Measurements from ENCODE around the gene MFSD2A. TPM values are rescaled to one million over a fixed set of nuclear protein-coding genes. Genes with fewer than 3 reads are reported as not detected.

Gene MFSD2A
- total RNA-seq, 1 experiment from 2014 or later: 19.9 TPM

GRCh38 chr1:39947260-39947659 lies 7.7 kb upstream of the MFSD2A start:
- Histone ChIP-seq H3K4me1 (ENCODE audit: insufficient read depth, low read length) (peaks cover 2% of the 10 kb centered on the region; the same call in 1 of the 2 replicates), H3K56ac (ENCODE audit: insufficient read length, low read depth, low read length) (no peak overlapping the region)

More at GRCh38 chr1:39947260-39947659, 7.7 kb upstream of the MFSD2A start:
- Histone ChIP-seq H3K23me2 (ENCODE audit: insufficient read length, low read depth, low read length, poor library complexity, severe bottlenecking) (no peaks in the 10 kb centered on the region), H3K27ac (ENCODE audit: insufficient read length, low read depth, low read length) (no peak overlapping the region), H2BK15ac (ENCODE audit: low read depth, low read length) (no peak overlapping the region), H3K79me2 (ENCODE audit: insufficient read depth, low read length) (no peaks in the 10 kb centered on the region), H3K23ac (ENCODE audit: insufficient read length, low read depth, low read length) (no peak overlapping the region), H4K91ac (ENCODE audit: insufficient read length, low read depth, low read length) (no peak overlapping the region), H4K8ac (replicated peaks; ENCODE audit: insufficient read length, low read depth, low read length) (no peak overlapping the region), H3K27me3 (ENCODE audit: insufficient read depth, low read length) (no peaks in the 10 kb centered on the region), H3K4me2 (ENCODE audit: insufficient read depth, insufficient read length, low read length) (no peak overlapping the region), H2BK120ac (ENCODE audit: low read depth, low read length, poor library complexity, severe bottlenecking) (no peak overlapping the region), H3K9me3 (ENCODE audit: control insufficient read depth, low read depth, low read length) (no peaks in the 10 kb centered on the region), H3T11ph (ENCODE audit: low read length) (no peak overlapping the region), H2BK12ac (ENCODE audit: insufficient read length, low read depth, low read length) (no peak overlapping the region), H3K9ac (ENCODE audit: extremely low read depth, insufficient read length, low read length) (no peak overlapping the region), H3K14ac (ENCODE audit: insufficient read depth, low read length) (no peak overlapping the region), H3K79me1 (ENCODE audit: insufficient read depth, low read depth, low read length, poor library complexity, severe bottlenecking) (no peaks in the 10 kb centered on the region), H3K4ac (ENCODE audit: low read depth, low read length) (no peak overlapping the region), H3K18ac (ENCODE audit: insufficient read length, low read depth, low read length) (no peak overlapping the region), H2BK5ac (ENCODE audit: insufficient read length, low read length) (no peak overlapping the region), H2BK20ac (ENCODE audit: low read depth, low read length, poor library complexity, severe bottlenecking) (no peak overlapping the region), H2AFZ (ENCODE audit: low read length) (no peak overlapping the region), H2AK5ac (ENCODE audit: insufficient read length, low read length) (no peak overlapping the region), H4K5ac (ENCODE audit: insufficient read length, low read depth, low read length) (no peak overlapping the region), H4K20me1 (ENCODE audit: control insufficient read depth, insufficient read depth, insufficient read length) (no peaks in the 10 kb centered on the region)
- H3K9me3 Mint-ChIP-seq: peaks cover 3 to 6% of the 10 kb centered on the region in 2 experiments; a peak in 1 of 5 replicates
- WGBS (ENCODE audit: extremely low coverage, insufficient read length, low lambda C conversion rate): no CpG with 5 or more reads among the region's 4 CpGs
- TF ChIP-seq CTCF (conservative IDR thresholded peaks at IDR 0.05): no peak
- H3K4me1 Mint-ChIP-seq: peaks cover 25 to 28% of the 10 kb centered on the region in 2 experiments
- H3K27me3 Mint-ChIP-seq (ENCODE audit: low read depth): peaks cover 11% of the 10 kb centered on the region
- no peak overlapping the region for H3K27ac Mint-ChIP-seq
- H3K4me3 Mint-ChIP-seq: no peak overlapping the region
- H3K36me3 Mint-ChIP-seq (ENCODE audit: insufficient read depth in 1 of 3, low read depth in 3 of 3): peaks cover 0 to 4% (median 2%) of the 10 kb centered on the region in 3 experiments; a peak in 2 of 7 replicates
- no peak for DNase-seq

All from H9 (cell line).